ENCODE data around the gene VEPH1. TPM values are rescaled to one million over a fixed set of nuclear protein-coding genes. Genes with fewer than 3 reads are reported as not detected.
"Not testable (repeated sequence)": the region's sequence is repeated elsewhere in the genome, so short reads cannot be mapped to it uniquely, and the experiment has no call there.

The VEPH1 gene
- total RNA-seq, 1 donor from 2014 or later, result 1.0 TPM

DNA sequence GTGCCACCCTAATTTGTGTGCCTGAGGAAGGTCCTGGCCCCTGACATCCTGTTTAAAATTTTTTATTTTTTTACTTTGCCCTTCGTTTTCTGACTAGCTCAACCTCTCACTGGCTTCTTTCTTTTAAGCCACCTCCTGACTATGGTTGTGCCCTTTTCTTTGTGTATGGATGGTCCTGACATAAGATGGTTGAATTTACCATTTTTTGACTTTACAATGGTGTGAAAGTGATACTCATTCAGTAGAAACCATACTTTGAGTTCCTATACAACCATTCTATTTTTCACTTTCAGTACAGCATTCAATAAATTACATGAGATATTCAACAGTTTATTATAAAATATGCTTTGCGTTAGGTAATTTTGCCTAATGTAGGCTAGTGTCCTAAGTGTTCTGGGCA is 140.9 kb downstream of the VEPH1 start:
- no peaks in the 10 kb centered on the region for H3K9me3 ChIP-seq (ENCODE audit: control insufficient read depth in 3 of 3, low read length in 3 of 3)
- no peak overlapping the region for H3K9ac ChIP-seq (ENCODE audit: low read depth in 1 of 3, low read length in 3 of 3)
- H3K4me3 ChIP-seq (ENCODE audit: low read length in 3 of 3), result no peak overlapping the region
- no peaks in the 10 kb centered on the region for H3K27me3 ChIP-seq (ENCODE audit: control insufficient read depth in 3 of 3, insufficient read depth in 3 of 3, low read length in 3 of 3)
- H3K4me1 ChIP-seq (ENCODE audit: control insufficient read depth in 3 of 3, insufficient read depth in 3 of 3, low read length in 3 of 3), result no peaks in the 10 kb centered on the region
- H3K27ac ChIP-seq (ENCODE audit: low read depth, low read length), result no peak overlapping the region
- H3K36me3 ChIP-seq (ENCODE audit: control insufficient read depth in 3 of 3, insufficient read depth in 3 of 3, low read length in 3 of 3), result no peaks in the 10 kb centered on the region

DNA sequence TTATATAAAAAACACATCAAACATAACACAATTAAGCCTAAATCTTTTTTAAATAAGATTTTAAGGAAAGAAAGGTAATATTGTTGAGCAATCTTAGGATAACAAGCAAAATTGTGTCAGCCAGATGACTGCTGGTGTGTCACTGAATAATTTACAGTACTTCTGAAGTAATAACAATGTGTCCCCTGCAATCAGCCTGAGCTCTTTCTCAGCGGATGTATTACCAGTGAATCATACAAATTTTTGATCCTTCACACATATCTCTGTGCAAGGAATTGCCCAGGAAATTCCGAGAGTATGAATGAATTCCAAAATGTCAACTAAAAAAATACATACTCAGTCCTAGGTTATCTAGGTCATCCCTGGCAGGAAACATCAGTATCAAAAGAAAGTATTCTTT is 143.2 kb downstream of the VEPH1 start:
- Histone ChIP-seq H3K27ac (ENCODE audit: low read depth, low read length) (no peak overlapping the region), H3K27me3 (ENCODE audit: control insufficient read depth in 3 of 3, insufficient read depth in 3 of 3, low read length in 3 of 3) (no peaks in the 10 kb centered on the region), H3K9ac (ENCODE audit: low read depth in 1 of 3, low read length in 3 of 3) (no peak overlapping the region), H3K36me3 (ENCODE audit: control insufficient read depth in 3 of 3, insufficient read depth in 3 of 3, low read length in 3 of 3) (no peaks in the 10 kb centered on the region), H3K4me1 (ENCODE audit: control insufficient read depth in 3 of 3, insufficient read depth in 3 of 3, low read length in 3 of 3) (no peaks in the 10 kb centered on the region), H3K9me3 (ENCODE audit: control insufficient read depth in 3 of 3, low read length in 3 of 3) (no peaks in the 10 kb centered on the region), H3K4me3 (ENCODE audit: low read length in 3 of 3) (no peak overlapping the region)

DNA sequence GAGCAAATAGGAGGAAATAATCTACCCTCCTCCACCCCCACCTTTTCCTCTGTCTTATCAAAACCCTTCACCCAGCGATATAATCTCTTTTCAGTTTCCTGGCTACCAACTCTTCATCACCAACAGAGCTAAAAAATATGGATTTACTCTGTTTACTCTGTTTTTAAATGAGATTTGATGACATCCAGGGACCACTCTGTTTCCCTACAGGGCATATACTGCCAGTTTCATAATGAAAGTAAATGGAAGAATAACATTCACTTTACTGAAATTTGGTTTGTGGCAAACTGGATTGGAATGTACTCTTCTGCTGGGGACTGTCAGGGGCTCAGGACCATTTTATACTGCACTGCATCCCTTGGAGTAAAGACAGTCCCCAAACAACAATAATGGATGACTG is 146.7 kb downstream of the VEPH1 start:
- H3K9ac ChIP-seq (ENCODE audit: low read depth in 1 of 3, low read length in 3 of 3), result no peak overlapping the region
- H3K4me1 ChIP-seq (ENCODE audit: control insufficient read depth in 3 of 3, insufficient read depth in 3 of 3, low read length in 3 of 3), result no peaks in the 10 kb centered on the region

DNA sequence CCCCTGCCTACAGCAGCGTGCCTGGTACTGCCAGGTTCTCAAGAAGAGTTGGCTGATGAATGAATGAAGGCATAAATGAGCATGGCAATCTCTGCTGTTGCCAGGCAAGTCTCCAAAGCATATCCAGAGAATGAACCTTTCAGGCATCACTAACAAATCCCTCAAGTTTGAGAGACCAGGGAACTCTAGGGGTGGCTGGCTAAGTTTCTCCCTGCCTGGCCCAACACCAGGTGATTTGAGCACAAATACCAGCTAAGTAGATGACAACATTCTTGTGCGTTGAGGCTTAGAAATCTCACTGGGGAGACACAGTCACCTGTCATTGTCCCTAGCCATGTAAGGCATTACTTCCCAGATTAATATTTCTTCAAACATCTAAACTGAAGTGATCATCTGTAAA is 147.9 kb downstream of the VEPH1 start:
- H3K27me3 ChIP-seq (ENCODE audit: control insufficient read depth in 3 of 3, insufficient read depth in 3 of 3, low read length in 3 of 3), result no peaks in the 10 kb centered on the region
- no peak overlapping the region for H3K9ac ChIP-seq (ENCODE audit: low read depth in 1 of 3, low read length in 3 of 3)
- H3K4me3 ChIP-seq (ENCODE audit: low read length in 3 of 3), result no peak overlapping the region
- H3K4me1 ChIP-seq (ENCODE audit: control insufficient read depth in 3 of 3, insufficient read depth in 3 of 3, low read length in 3 of 3), result no peaks in the 10 kb centered on the region
- H3K27ac ChIP-seq (ENCODE audit: low read depth, low read length), result no peak overlapping the region
- no peaks in the 10 kb centered on the region for H3K36me3 ChIP-seq (ENCODE audit: control insufficient read depth in 3 of 3, insufficient read depth in 3 of 3, low read length in 3 of 3)
- no peaks in the 10 kb centered on the region for H3K9me3 ChIP-seq (ENCODE audit: control insufficient read depth in 3 of 3, low read length in 3 of 3)

More for the DNA sequence above, 146.7 kb downstream of the VEPH1 start:
- H3K4me3 ChIP-seq (ENCODE audit: low read length in 3 of 3), result no peak overlapping the region
- no peaks in the 10 kb centered on the region for H3K27me3 ChIP-seq (ENCODE audit: control insufficient read depth in 3 of 3, insufficient read depth in 3 of 3, low read length in 3 of 3)
- no peak overlapping the region for H3K27ac ChIP-seq (ENCODE audit: low read depth, low read length)
- no peaks in the 10 kb centered on the region for H3K9me3 ChIP-seq (ENCODE audit: control insufficient read depth in 3 of 3, low read length in 3 of 3)
- no peaks in the 10 kb centered on the region for H3K36me3 ChIP-seq (ENCODE audit: control insufficient read depth in 3 of 3, insufficient read depth in 3 of 3, low read length in 3 of 3)

DNA sequence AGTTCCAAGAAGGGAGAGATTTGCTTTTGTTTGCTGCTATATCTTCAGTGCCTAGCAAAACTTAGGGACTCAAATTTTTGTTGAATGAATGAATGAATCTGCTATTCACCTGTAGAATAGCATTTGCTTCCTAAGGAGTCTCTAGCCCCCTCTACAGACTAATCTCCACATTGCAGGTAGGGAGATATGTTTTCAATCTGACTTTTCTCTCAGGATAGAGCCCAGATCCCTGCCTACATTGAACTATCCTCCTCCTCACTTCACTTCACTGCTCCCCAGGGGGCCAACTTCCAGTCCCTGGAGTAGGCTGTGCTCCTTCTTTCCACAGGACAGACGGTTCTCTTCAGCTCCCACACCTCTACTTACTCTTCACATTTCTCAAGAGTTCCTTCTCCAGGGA is 148.5 kb downstream of the VEPH1 start:
- no peaks in the 10 kb centered on the region for H3K4me1 ChIP-seq (ENCODE audit: control insufficient read depth in 3 of 3, insufficient read depth in 3 of 3, low read length in 3 of 3)
- H3K9me3 ChIP-seq (ENCODE audit: control insufficient read depth in 3 of 3, low read length in 3 of 3), result no peaks in the 10 kb centered on the region
- H3K9ac ChIP-seq (ENCODE audit: low read depth in 1 of 3, low read length in 3 of 3), result no peak overlapping the region
- H3K27ac ChIP-seq (ENCODE audit: low read depth, low read length), result no peak overlapping the region
- no peaks in the 10 kb centered on the region for H3K27me3 ChIP-seq (ENCODE audit: control insufficient read depth in 3 of 3, insufficient read depth in 3 of 3, low read length in 3 of 3)
- no peaks in the 10 kb centered on the region for H3K36me3 ChIP-seq (ENCODE audit: control insufficient read depth in 3 of 3, insufficient read depth in 3 of 3, low read length in 3 of 3)
- no peak overlapping the region for H3K4me3 ChIP-seq (ENCODE audit: low read length in 3 of 3)

DNA sequence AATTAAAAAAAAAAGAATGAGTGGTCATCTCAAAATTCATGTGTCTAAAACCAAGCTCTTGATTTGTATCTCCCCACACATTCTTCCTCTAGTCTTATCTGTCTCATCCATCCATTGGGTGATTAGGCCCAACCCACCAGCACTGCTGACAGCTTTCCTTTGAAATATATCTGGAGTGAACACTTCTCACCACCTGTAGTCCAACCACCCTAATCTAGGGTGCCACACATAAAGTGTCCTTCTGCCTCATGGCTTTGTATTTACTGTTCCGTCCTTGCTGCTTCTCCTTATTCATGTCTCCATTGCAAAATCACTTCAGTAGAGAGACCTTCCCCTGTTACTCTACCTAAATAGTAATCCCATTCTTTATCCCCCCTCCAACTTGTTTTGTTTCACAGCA is 149.0 kb downstream of the VEPH1 start:
- no peak overlapping the region for H3K27ac ChIP-seq (ENCODE audit: low read depth, low read length)
- H3K4me3 ChIP-seq (ENCODE audit: low read length in 3 of 3), result no peak overlapping the region
- H3K36me3 ChIP-seq (ENCODE audit: control insufficient read depth in 3 of 3, insufficient read depth in 3 of 3, low read length in 3 of 3), result no peaks in the 10 kb centered on the region
- H3K9ac ChIP-seq (ENCODE audit: low read depth in 1 of 3, low read length in 3 of 3), result no peak overlapping the region
- no peaks in the 10 kb centered on the region for H3K4me1 ChIP-seq (ENCODE audit: control insufficient read depth in 3 of 3, insufficient read depth in 3 of 3, low read length in 3 of 3)
- no peaks in the 10 kb centered on the region for H3K27me3 ChIP-seq (ENCODE audit: control insufficient read depth in 3 of 3, insufficient read depth in 3 of 3, low read length in 3 of 3)
- no peaks in the 10 kb centered on the region for H3K9me3 ChIP-seq (ENCODE audit: control insufficient read depth in 3 of 3, low read length in 3 of 3)

DNA sequence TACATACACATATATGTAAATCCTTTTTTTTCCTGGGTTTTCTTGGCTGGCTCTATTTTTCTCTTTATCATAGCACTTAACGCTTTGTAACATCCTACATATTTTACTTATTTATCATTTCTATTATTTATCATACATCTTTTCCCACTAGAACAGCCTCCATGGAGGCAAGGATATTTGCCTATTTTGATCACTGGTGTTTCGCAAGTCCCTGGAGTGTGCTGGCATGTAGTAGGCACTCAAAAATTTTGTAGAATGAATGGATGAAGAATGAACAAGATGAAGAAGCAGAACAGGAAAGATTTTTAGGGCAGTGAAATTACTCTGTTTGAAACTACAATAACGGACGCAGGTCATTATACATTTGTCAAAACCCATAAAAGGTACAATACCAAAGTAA is 149.6 kb downstream of the VEPH1 start:
- H3K36me3 ChIP-seq (ENCODE audit: control insufficient read depth in 3 of 3, insufficient read depth in 3 of 3, low read length in 3 of 3), result no peaks in the 10 kb centered on the region
- no peaks in the 10 kb centered on the region for H3K9me3 ChIP-seq (ENCODE audit: control insufficient read depth in 3 of 3, low read length in 3 of 3)
- H3K27ac ChIP-seq (ENCODE audit: low read depth, low read length), result no peak overlapping the region
- no peaks in the 10 kb centered on the region for H3K27me3 ChIP-seq (ENCODE audit: control insufficient read depth in 3 of 3, insufficient read depth in 3 of 3, low read length in 3 of 3)
- no peaks in the 10 kb centered on the region for H3K4me1 ChIP-seq (ENCODE audit: control insufficient read depth in 3 of 3, insufficient read depth in 3 of 3, low read length in 3 of 3)
- no peak overlapping the region for H3K9ac ChIP-seq (ENCODE audit: low read depth in 1 of 3, low read length in 3 of 3)
- H3K4me3 ChIP-seq (ENCODE audit: low read length in 3 of 3), result no peak overlapping the region

DNA sequence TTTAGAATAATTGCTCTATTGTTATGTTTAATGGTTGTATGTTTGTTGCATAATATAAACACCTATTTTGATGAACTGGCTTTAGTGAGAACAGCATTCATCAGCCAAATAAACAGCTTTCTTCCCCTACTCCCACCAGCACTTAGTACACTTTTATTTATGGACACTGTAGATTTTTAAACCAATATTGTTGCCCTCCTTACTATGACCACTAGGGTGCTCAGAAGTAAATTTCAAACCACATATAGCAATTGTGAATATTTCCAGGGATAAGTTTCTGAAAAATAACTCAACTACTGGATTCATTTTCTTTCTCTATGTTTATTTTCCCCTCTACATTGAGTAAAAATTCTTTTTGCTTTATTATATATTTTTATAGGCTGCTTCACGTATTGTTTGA is 151.2 kb downstream of the VEPH1 start:
- Histone ChIP-seq H3K4me1 (ENCODE audit: control insufficient read depth in 3 of 3, insufficient read depth in 3 of 3, low read length in 3 of 3) (no peaks in the 10 kb centered on the region), H3K27me3 (ENCODE audit: control insufficient read depth in 3 of 3, insufficient read depth in 3 of 3, low read length in 3 of 3) (no peaks in the 10 kb centered on the region), H3K4me3 (ENCODE audit: low read length in 3 of 3) (no peak overlapping the region), H3K27ac (ENCODE audit: low read depth, low read length) (no peak overlapping the region), H3K9ac (ENCODE audit: low read depth in 1 of 3, low read length in 3 of 3) (no peak overlapping the region), H3K9me3 (ENCODE audit: control insufficient read depth in 3 of 3, low read length in 3 of 3) (no peaks in the 10 kb centered on the region), H3K36me3 (ENCODE audit: control insufficient read depth in 3 of 3, insufficient read depth in 3 of 3, low read length in 3 of 3) (no peaks in the 10 kb centered on the region)

DNA sequence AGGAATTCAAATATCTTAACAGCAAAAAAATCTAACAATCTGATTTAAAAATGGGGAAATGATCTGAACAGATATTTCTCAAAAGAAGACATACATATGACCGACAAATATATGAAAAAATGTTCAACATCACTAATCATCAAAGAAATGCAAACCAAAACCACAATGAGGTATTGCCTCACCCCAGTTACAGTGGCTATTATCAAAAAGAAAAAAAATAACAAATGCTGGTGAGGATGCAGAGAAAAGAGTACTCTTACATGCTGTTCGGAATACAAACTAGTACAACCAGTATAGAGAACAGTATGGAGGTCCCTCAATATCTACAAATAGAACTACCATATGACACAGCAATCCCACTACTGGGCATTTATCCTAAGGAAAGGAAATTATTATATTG is 152.6 kb downstream of the VEPH1 start:
- not testable (repeated sequence) for H3K27me3 ChIP-seq (ENCODE audit: control insufficient read depth in 3 of 3, insufficient read depth in 3 of 3, low read length in 3 of 3); H3K4me3 ChIP-seq (ENCODE audit: low read length in 3 of 3); H3K9ac ChIP-seq (ENCODE audit: low read depth in 1 of 3, low read length in 3 of 3); H3K4me1 ChIP-seq (ENCODE audit: control insufficient read depth in 3 of 3, insufficient read depth in 3 of 3, low read length in 3 of 3); H3K27ac ChIP-seq (ENCODE audit: low read depth, low read length); H3K36me3 ChIP-seq (ENCODE audit: control insufficient read depth in 3 of 3, insufficient read depth in 3 of 3, low read length in 3 of 3); H3K9me3 ChIP-seq (ENCODE audit: control insufficient read depth in 3 of 3, low read length in 3 of 3)

DNA sequence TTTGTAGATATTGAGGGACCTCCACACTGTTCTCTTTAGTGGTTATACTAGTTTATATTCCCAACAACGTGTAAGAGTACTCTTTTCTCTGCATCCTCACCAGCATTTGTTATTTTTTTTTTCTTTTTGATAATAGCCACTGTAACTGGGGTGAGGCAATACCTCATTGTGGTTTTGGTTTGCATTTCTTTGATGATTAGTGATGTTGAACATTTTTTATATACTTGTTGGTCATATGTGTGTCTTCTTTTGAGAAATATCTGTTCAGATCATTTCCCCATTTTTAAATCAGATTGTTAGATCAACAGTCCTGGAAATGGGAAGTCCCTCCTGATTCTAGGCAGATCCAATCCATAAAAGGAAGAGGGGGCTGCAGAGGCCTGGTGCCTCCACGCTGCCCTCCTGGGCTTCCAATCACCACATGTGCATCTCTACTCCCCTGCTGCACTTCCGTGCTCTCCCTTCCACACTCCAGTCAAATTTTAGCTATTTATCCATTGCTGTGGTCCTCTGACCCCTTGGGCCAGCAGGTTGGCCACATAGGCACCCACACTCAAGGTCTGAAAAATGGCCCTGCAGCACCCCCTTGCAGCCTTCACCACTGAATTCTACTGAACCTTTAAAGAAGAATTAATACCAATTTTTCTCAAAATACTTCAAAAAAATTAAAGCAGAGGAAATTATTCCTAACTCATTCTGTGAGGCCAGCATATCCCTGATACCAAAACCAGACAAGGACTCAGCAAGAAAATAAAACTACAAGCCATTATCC is 154.7 kb downstream of the VEPH1 start:
- H3K27ac ChIP-seq (ENCODE audit: low read depth, low read length); H3K4me1 ChIP-seq (ENCODE audit: control insufficient read depth in 3 of 3, insufficient read depth in 3 of 3, low read length in 3 of 3); H3K9me3 ChIP-seq (ENCODE audit: control insufficient read depth in 3 of 3, low read length in 3 of 3); H3K36me3 ChIP-seq (ENCODE audit: control insufficient read depth in 3 of 3, insufficient read depth in 3 of 3, low read length in 3 of 3); H3K4me3 ChIP-seq (ENCODE audit: low read length in 3 of 3); H3K27me3 ChIP-seq (ENCODE audit: control insufficient read depth in 3 of 3, insufficient read depth in 3 of 3, low read length in 3 of 3); H3K9ac ChIP-seq (ENCODE audit: low read depth in 1 of 3, low read length in 3 of 3): not testable (repeated sequence)

Data from skeletal muscle tissue (tissue), 4 donors.